Esophagus muscularis mucosa (tissue), 4 donors: ENCODE results near the gene MITF. TPM values are rescaled to one million over a fixed set of nuclear protein-coding genes. Genes with fewer than 3 reads are reported as not detected.
"Not testable (repeated sequence)": the region's sequence is repeated elsewhere in the genome, so short reads cannot be mapped to it uniquely, and the experiment has no call there.

ENCODE experiments used
- DNase-seq: peaks from one replicate; pipeline ENCODE4 v3.0.0-alpha.2; 2017; ENCODE audit errors: extremely low spot score
- H3K27ac ChIP-seq, 4 donors: fragments of 200-600 bp; sonication (generic); replicated peaks in 1 of 4; 1 replicate in 3 of 4; 2 replicates in 1 of 4; pipeline ENCODE4 v1.5.1; 2016 to 2019; ENCODE audit warnings: mild to moderate bottlenecking in 1 of 4
- H3K27me3 ChIP-seq, 4 donors: fragments of 200-600 bp; sonication (generic); one replicate each; pipeline versions ENCODE4 v1.5.1 to v1.6.0; 2016 to 2019
- H3K36me3 ChIP-seq, 4 donors: fragments of 200-600 bp; sonication (generic); one replicate each; pipeline ENCODE4 v1.5.1; 2016 to 2019
- H3K4me1 ChIP-seq, 4 donors: fragments of 200-600 bp; sonication (generic); one replicate each; pipeline ENCODE4 v1.5.1; 2016 to 2019
- H3K4me3 ChIP-seq, 4 donors: fragments of 200-600 bp; sonication (generic); 1 replicate in 2 of 4; 2 replicates in 2 of 4; pipeline ENCODE4 v1.5.1; 2016 to 2019; ENCODE audit warnings: mild to moderate bottlenecking in 4 of 4, moderate library complexity in 1 of 4
- H3K9me3 ChIP-seq, 4 donors: fragments of 200-600 bp; sonication (generic); 1 replicate in 3 of 4; 2 replicates in 1 of 4; pipeline ENCODE4 v1.5.1; 2016 to 2019
- EP300 ChIP-seq: sonication (generic); formaldehyde crosslinking; IDR thresholded peaks from one replicate; pipeline ENCODE4 v1.6.1; 2017; ENCODE audit warnings: antibody characterized with exemption
- POLR2A ChIP-seq: fragments of 450-650 bp; IDR thresholded peaks from one replicate; pipeline ENCODE4 v1.6.1; 2017; ENCODE audit warnings: antibody characterized with exemption, moderate library complexity, mild to moderate bottlenecking, low read depth
- POLR2AphosphoS5 ChIP-seq, 2 donors: sonication (generic); formaldehyde crosslinking; IDR thresholded peaks; one replicate each; pipeline ENCODE4 v1.6.1; 2017; ENCODE audit warnings: antibody characterized with exemption in 2 of 2
- WGBS: methylation state at CpG from one replicate; pipeline ENCODE4 v1.1.5; 2018; 5-methylcytosine and 5-hydroxymethylcytosine counted together
- intact Hi-C: fragments of 100-400 bp; cut with DNase I; formaldehyde crosslinking; loops from one replicate; pipeline ENCODE4 v1.15.1; 2023
- total RNA-seq, 4 donors: library from RNA; depleted of rRNA; stranded (reverse); fragments of >200 nt; gene quantifications; one replicate each; pipeline versions ENCODE4 v1.1.0 to v1.2.1, GENCODE V29; 2016
- TF ChIP-seq, protein P1 (sequence below), 3 experiments: fragments of 200-600 bp in 2 of 3; fragments of 450-650 bp in 1 of 3; sonication (generic) in 2 of 3; IDR thresholded peaks; one replicate each; pipeline ENCODE4 v1.5.1; 2017 to 2019; ENCODE audit warnings: antibody characterized with exemption in 3 of 3, mild to moderate bottlenecking in 2 of 3, moderate library complexity in 1 of 3

Gene MITF
- total RNA-seq, 4 donors from 2014 or later, result 68.1 to 141 (median 81.2) TPM

DNA sequence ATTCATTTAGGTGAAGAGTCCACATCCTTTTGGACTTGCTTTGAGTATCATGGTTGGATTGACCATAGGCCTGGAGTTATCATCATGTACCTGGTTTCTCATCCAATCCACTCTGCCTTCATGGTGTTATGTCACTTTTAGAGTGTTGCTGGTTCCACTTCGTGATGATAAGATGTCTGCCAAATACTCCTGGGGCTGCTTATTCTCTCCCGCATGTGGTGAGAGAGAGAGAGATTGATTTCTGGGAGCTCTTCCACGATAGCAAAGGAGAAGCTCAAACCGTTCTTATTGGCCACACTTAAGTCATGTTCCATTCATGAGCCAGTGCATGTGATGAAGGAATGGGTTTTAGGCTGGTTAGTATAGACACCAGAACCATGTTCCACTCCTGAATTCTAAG is 47.6 kb downstream of the MITF start:
- peaks cover 55 to 74% (median 64%) of the 10 kb centered on the region in 4 donors for H3K4me1 ChIP-seq
- intact Hi-C loops, result loop anchor here (2.0 to 10.0 kb wide), 2 partner anchors 46 to 68 kb away; no protein-coding TSS in a partner anchor
- no peaks in the 10 kb centered on the region for H3K9me3 ChIP-seq
- 58% methylated on average over 4 of the region's 4 CpGs for WGBS
- no peak for TF ChIP-seq POLR2AphosphoS5 (IDR thresholded peaks at IDR 0.05)
- TF ChIP-seq POLR2A, result no peak
- TF ChIP-seq EP300, result no peak
- TF ChIP-seq, protein P1, sequence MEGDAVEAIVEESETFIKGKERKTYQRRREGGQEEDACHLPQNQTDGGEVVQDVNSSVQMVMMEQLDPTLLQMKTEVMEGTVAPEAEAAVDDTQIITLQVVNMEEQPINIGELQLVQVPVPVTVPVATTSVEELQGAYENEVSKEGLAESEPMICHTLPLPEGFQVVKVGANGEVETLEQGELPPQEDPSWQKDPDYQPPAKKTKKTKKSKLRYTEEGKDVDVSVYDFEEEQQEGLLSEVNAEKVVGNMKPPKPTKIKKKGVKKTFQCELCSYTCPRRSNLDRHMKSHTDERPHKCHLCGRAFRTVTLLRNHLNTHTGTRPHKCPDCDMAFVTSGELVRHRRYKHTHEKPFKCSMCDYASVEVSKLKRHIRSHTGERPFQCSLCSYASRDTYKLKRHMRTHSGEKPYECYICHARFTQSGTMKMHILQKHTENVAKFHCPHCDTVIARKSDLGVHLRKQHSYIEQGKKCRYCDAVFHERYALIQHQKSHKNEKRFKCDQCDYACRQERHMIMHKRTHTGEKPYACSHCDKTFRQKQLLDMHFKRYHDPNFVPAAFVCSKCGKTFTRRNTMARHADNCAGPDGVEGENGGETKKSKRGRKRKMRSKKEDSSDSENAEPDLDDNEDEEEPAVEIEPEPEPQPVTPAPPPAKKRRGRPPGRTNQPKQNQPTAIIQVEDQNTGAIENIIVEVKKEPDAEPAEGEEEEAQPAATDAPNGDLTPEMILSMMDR (IDR thresholded peaks at IDR 0.05), result no peak
- H3K36me3 ChIP-seq, result no peaks in the 10 kb centered on the region
- H3K4me3 ChIP-seq, result no peak overlapping the region
- H3K27me3 ChIP-seq, result no peaks in the 10 kb centered on the region
- no peak for DNase-seq
- H3K27ac ChIP-seq, result peak overlapping the region; percentile 58 to 70 (median 64)

DNA sequence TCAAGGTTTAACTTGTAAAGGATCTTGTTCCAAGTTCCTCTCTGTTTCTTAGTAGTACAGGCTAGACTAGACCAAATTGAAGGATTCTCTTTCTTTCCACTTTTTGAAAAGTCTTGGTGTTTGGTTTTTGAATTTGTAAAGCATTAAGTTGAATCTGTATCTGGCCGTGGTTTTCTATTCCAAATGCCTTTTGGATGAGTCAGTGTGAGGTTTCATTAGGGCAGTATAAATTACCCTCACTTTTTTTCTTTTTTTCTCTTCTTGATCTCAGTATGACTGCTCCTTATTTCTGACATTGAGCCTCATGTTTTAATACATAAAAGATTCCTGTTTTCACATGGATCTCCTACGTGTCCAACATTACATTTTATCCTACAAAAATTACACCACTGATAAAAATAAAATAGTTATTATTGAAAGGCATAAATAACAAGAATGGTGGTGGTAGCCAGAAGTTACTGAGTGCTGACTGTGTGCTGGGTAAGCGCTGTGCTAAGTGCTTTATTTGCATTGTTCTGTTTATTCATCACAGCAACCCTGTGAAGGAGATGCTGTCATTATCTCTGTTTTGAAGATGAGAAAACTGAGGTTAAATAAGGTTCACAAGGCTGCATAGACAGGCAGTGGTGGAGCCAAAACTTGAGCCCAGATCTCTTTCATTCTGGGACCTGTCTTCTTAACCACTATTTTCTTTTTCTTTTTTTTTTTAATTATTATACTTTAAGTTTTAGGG is 48.3 kb downstream of the MITF start:
- no peak for DNase-seq
- TF ChIP-seq, protein P1 (IDR thresholded peaks at IDR 0.05), result no peak
- TF ChIP-seq EP300 (no peak), POLR2A (no peak), POLR2AphosphoS5 (IDR thresholded peaks at IDR 0.05) (no peak)
- WGBS, result 32% methylated on average over 3 of the region's 3 CpGs
- no peaks in the 10 kb centered on the region for H3K9me3 ChIP-seq
- no peaks in the 10 kb centered on the region for H3K36me3 ChIP-seq
- H3K27ac ChIP-seq, result peak overlapping the region; percentile 58 to 70 (median 64)
- no peak overlapping the region for H3K4me3 ChIP-seq
- peaks cover 63 to 74% (median 68%) of the 10 kb centered on the region in 4 donors for H3K4me1 ChIP-seq
- H3K27me3 ChIP-seq, result no peaks in the 10 kb centered on the region
- intact Hi-C loops, result loop anchor here (2.0 to 10.0 kb wide), 2 partner anchors 47 to 67 kb away; no protein-coding TSS in a partner anchor

DNA sequence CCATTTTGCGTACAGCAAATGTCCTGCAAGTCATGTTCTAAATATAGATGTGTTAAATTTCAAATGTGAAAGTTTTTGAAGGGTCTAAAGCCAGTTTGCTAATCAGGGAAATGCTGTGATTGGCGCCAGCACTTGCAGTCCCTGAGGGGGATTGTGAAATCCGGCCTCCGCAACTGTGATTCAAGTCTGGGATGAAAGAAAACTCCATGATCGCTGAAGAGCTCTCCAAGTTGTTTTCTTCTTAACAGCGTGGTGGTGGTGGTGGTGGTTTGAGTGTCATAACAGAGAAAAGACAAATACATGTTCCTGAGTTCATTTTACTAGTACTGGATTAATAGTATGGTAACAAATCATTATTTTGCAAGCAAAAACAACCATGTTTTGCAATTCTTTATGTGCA is 51.8 kb downstream of the MITF start:
- no peak for DNase-seq
- Histone ChIP-seq H3K4me3 (no peak overlapping the region), H3K36me3 (no peaks in the 10 kb centered on the region), H3K4me1 (peaks cover 50 to 57% (median 52%) of the 10 kb centered on the region in 4 donors), H3K9me3 (no peaks in the 10 kb centered on the region), H3K27ac (peak overlapping the region in 3 of 4 donors; percentile 3 to 44 (median 32)), H3K27me3 (no peaks in the 10 kb centered on the region)
- WGBS, result 52% methylated on average over 6 of the region's 6 CpGs
- intact Hi-C loops, result loop anchor here (10.0 kb wide), 1 partner anchor 154 kb away; no protein-coding TSS in a partner anchor
- TF ChIP-seq POLR2AphosphoS5 (IDR thresholded peaks at IDR 0.05), result peak; percentile 29 to 47
- TF ChIP-seq, protein P1 (IDR thresholded peaks at IDR 0.05), result no peak

DNA sequence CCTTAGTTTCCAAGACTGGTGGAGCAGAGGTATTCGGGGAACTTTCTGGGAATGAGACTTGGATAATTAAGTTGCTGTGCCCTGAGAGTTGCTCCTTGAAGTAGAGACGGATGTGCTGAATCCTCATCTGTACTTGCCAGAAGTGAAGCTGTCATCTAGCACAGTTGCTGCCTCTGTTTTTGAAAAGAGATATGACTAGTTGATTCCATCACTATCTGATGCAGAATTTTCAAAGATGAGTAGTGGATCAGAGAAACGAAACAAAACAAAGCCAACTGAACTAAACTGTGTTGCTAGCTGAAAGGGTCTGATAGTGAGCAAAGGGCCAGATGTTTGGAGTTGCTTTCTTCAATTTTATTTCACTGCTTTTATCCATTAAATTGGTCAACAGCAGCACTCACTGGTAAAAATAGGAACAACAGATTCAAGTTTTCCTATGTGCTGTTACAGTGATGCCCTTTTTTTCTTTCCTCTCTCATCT is 52.7 kb downstream of the MITF start:
- no peak for TF ChIP-seq POLR2AphosphoS5 (IDR thresholded peaks at IDR 0.05)
- TF ChIP-seq POLR2A, result no peak
- TF ChIP-seq, protein P1 (IDR thresholded peaks at IDR 0.05), result peak; percentile 43 to 60 (median 56)
- intact Hi-C loops, result loop anchor here (2.0 to 10.0 kb wide), 2 partner anchors 101 to 153 kb away; no protein-coding TSS in a partner anchor
- no peaks in the 10 kb centered on the region for H3K27me3 ChIP-seq
- no peaks in the 10 kb centered on the region for H3K36me3 ChIP-seq
- H3K27ac ChIP-seq, result peak overlapping the region; percentile 3 to 44 (median 26)
- H3K9me3 ChIP-seq, result no peaks in the 10 kb centered on the region
- no peak overlapping the region for H3K4me3 ChIP-seq
- H3K4me1 ChIP-seq, result peaks cover 45 to 55% (median 46%) of the 10 kb centered on the region in 4 donors
- WGBS, result 29% methylated on average over 3 of the region's 3 CpGs
- no peak for DNase-seq

DNA sequence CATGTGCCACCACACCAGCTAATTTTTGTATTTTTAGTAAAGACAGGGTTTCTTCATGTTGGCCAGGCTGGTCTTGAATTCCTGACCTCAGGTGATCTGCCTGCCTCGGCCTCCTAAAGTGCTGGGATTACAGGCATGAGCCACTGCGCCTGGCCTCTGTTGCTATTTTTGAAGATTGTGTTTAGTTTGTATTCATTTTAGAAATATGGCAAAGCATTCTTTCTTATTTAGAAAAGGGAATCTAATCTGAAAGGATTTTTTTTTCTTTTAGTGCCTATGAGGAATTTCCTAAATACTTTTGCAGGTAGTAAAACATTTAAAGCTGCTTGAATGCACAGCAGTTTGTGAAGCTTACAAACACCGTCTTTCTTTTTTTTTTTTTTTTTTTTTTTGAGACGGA is 56.9 kb downstream of the MITF start:
- H3K27me3 ChIP-seq, H3K9me3 ChIP-seq, H3K4me3 ChIP-seq, DNase-seq, H3K36me3 ChIP-seq: not testable (repeated sequence)
- Histone ChIP-seq H3K27ac (peak overlapping the region in 1 of 4 donors; percentile 21), H3K4me1 (peaks cover 23 to 50% (median 37%) of the 10 kb centered on the region in 4 donors)
- intact Hi-C loops, result loop anchor here (10.0 kb wide), 1 partner anchor 149 kb away; no protein-coding TSS in a partner anchor
- 50% methylated on average over 4 of the region's 4 CpGs for WGBS
